ENCODE measurements around the gene SORCS2.

DNA sequence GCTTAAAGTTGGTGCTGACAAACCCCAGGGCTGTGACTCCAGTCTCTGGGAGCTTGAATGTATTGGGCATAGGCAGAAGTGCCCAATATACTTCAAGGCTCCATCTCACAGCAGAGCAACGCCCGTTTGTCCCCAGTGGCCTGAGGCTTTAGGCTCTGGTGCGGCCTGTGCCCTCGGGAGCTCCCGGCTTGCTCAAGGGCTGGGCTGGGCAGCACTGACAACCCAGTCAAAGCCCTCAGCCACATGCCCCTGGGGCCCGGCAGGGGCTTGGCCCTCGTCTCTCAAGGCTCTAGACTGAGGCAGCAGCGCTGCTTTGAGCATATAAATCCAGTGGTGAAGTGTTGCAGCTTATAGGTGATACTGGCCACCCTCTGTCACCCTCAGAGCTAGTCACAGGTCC is 543.6 kb downstream of the SORCS2 start:
- TF ChIP-seq, protein P1, sequence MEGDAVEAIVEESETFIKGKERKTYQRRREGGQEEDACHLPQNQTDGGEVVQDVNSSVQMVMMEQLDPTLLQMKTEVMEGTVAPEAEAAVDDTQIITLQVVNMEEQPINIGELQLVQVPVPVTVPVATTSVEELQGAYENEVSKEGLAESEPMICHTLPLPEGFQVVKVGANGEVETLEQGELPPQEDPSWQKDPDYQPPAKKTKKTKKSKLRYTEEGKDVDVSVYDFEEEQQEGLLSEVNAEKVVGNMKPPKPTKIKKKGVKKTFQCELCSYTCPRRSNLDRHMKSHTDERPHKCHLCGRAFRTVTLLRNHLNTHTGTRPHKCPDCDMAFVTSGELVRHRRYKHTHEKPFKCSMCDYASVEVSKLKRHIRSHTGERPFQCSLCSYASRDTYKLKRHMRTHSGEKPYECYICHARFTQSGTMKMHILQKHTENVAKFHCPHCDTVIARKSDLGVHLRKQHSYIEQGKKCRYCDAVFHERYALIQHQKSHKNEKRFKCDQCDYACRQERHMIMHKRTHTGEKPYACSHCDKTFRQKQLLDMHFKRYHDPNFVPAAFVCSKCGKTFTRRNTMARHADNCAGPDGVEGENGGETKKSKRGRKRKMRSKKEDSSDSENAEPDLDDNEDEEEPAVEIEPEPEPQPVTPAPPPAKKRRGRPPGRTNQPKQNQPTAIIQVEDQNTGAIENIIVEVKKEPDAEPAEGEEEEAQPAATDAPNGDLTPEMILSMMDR (IDR thresholded peaks at IDR 0.05), result no peak
- no peak for TF ChIP-seq POLR2A (IDR thresholded peaks at IDR 0.05)
